B cell (primary cell): ENCODE measurements around the gene BROX. TPM values are rescaled to one million over a fixed set of nuclear protein-coding genes. Genes with fewer than 3 reads are reported as not detected.

Source experiments
- ATAC-seq: fragments of 200-7000 bp; cut with Tn5 transposase; one replicate; pipeline ENCODE4 v1.10.0; 2021; ENCODE audit warnings: low read depth, mild to moderate bottlenecking, moderate number of reproducible peaks, moderate library complexity
- CTCF ChIA-PET: fragments of 350-600 bp; sonication (Branson Sonifier 250); formaldehyde crosslinking; loops from one replicate; lab custom pipeline; 2021; ENCODE audit warnings: antibody characterized with exemption, inconsistent platforms; lab: Charles Lee
- POLR2A ChIA-PET: fragments of 350-600 bp; sonication (Branson Sonifier 250); formaldehyde crosslinking; loops from one replicate; lab custom pipeline; 2021; ENCODE audit warnings: antibody characterized with exemption; lab: Charles Lee
- DNase-seq: peaks from one replicate; pipeline ENCODE4 v3.0.0; 2013
- H2AFZ ChIP-seq: 2 replicates; pipeline ENCODE4 v1.6.1; 2012; ENCODE audit warnings: mild to moderate bottlenecking, low read depth, low read length; ENCODE audit not compliant: insufficient read depth, poor library complexity, severe bottlenecking
- H3K27ac ChIP-seq, 2 donors: 1 replicate in 1 of 2; 2 replicates in 1 of 2; pipeline ENCODE4 v1.5.1; 2012 to 2013; ENCODE audit warnings: low read length in 2 of 2, mild to moderate bottlenecking in 2 of 2, moderate library complexity in 1 of 2
- H3K27me3 ChIP-seq, 4 experiments: fragments of 200-600 bp in 1 of 4; sonication (generic) in 1 of 4; replicated peaks in 1 of 4; 1 replicate in 2 of 4; 2 replicates in 2 of 4; pipeline versions ENCODE4 v1.6.1 to v1.7.0; 2013 to 2016; ENCODE audit warnings: low read length in 3 of 4, mild to moderate bottlenecking in 2 of 4, mixed read lengths in 1 of 4, moderate library complexity in 1 of 4; ENCODE audit not compliant: insufficient read depth in 4 of 4, control insufficient read depth in 3 of 4; ENCODE audit errors: control extremely low read depth in 1 of 4
- H3K36me3 ChIP-seq, 2 experiments: replicated peaks in 1 of 2; 1 replicate in 1 of 2; 2 replicates in 1 of 2; pipeline versions ENCODE4 v1.6.1 to v1.7.1; 2013; ENCODE audit warnings: low read length in 1 of 2; ENCODE audit not compliant: insufficient read depth in 2 of 2, control insufficient read depth in 1 of 2; ENCODE audit errors: control extremely low read depth in 1 of 2, extremely low read depth in 1 of 2
- H3K4me1 ChIP-seq, 2 donors: fragments of 200-600 bp in 1 of 2; sonication (generic) in 1 of 2; 1 replicate in 1 of 2; 2 replicates in 1 of 2; pipeline versions ENCODE4 v1.5.1 to v1.6.1; 2013 to 2017; ENCODE audit warnings: low read length in 2 of 2; ENCODE audit not compliant: control insufficient read depth in 2 of 2, insufficient read depth in 2 of 2
- H3K4me2 ChIP-seq: replicated peaks from 2 replicates; pipeline ENCODE3; 2012; ENCODE audit warnings: mild to moderate bottlenecking, low read depth, low read length; ENCODE audit not compliant: poor library complexity, severe bottlenecking
- H3K4me3 ChIP-seq, 5 experiments: fragments of 200-600 bp in 1 of 5; sonication (generic) in 1 of 5; 1 replicate in 3 of 5; 2 replicates in 2 of 5; pipeline versions ENCODE4 v1.5.1 to v1.7.0; 2011 to 2016; ENCODE audit warnings: low read length in 4 of 5, mild to moderate bottlenecking in 4 of 5, low read depth in 2 of 5, control low read depth in 1 of 5, moderate library complexity in 1 of 5; ENCODE audit not compliant: insufficient read depth in 1 of 5; ENCODE audit errors: control extremely low read depth in 1 of 5, extremely low read depth in 1 of 5
- H3K79me2 ChIP-seq: fragments of 200-600 bp; sonication (generic); one replicate; pipeline ENCODE4 v1.6.0; 2016; ENCODE audit warnings: low read length; ENCODE audit not compliant: control insufficient read depth, insufficient read depth
- H3K9ac ChIP-seq: fragments of 200-600 bp; sonication (generic); 2 replicates; pipeline ENCODE4 v1.6.1; 2017; ENCODE audit warnings: mild to moderate bottlenecking, low read length, moderate library complexity
- H3K9me3 ChIP-seq, 3 donors: one replicate each; pipeline versions ENCODE4 v1.6.1 to v1.7.1; 2013; ENCODE audit warnings: low read length in 2 of 3; ENCODE audit not compliant: control insufficient read depth in 2 of 3, insufficient read depth in 1 of 3; ENCODE audit errors: control extremely low read depth in 1 of 3
- H4K20me1 ChIP-seq: 2 replicates; pipeline ENCODE4 v1.6.0; 2012; ENCODE audit warnings: mild to moderate bottlenecking, low read length; ENCODE audit not compliant: insufficient read depth, control insufficient read depth, poor library complexity, severe bottlenecking
- H3K27ac Mint-ChIP-seq: one replicate; pipeline ENCODE4 v1.8.0; 2021; ENCODE audit warnings: mixed read lengths
- H3K27me3 Mint-ChIP-seq: one replicate; pipeline ENCODE4 v1.8.0; 2021; ENCODE audit warnings: mixed read lengths
- H3K4me1 Mint-ChIP-seq: one replicate; pipeline ENCODE4 v1.8.0; 2021; ENCODE audit warnings: mixed read lengths
- H3K4me3 Mint-ChIP-seq: one replicate; pipeline ENCODE4 v1.8.0; 2021; ENCODE audit warnings: mixed read lengths
- H3K9me3 Mint-ChIP-seq: one replicate; pipeline ENCODE4 v1.8.0; 2022; ENCODE audit warnings: mixed read lengths; ENCODE audit not compliant: insufficient read depth
- EZH2 ChIP-seq: IDR thresholded peaks from 2 replicates; pipeline ENCODE4 v1.6.1; 2012; ENCODE audit warnings: borderline replicate concordance, low read depth, mild to moderate bottlenecking, moderate library complexity, low read length; ENCODE audit not compliant: insufficient read depth, poor library complexity, severe bottlenecking
- WGBS: methylation state at CpG from one replicate; pipeline ENCODE4 v1.1.5; 2013; ENCODE audit warnings: missing lambda C conversion rate; ENCODE audit not compliant: insufficient coverage; 5-methylcytosine and 5-hydroxymethylcytosine counted together
- intact Hi-C: fragments of 100-400 bp; cut with micrococcal nuclease; formaldehyde crosslinking; loops from one replicate; pipeline ENCODE4 v1.10.0; 2022
- polyA minus RNA-seq: library from RNA; depleted of rRNA, polyadenylated mRNA; stranded (reverse); fragments of >200 nt; gene quantifications from 2 replicates; pipeline ENCODE4 v1.2.3, GENCODE V29; 2012
- polyA plus RNA-seq: library from polyadenylated mRNA; depleted of rRNA; stranded (reverse); fragments of >200 nt; gene quantifications from 2 replicates; pipeline ENCODE4 v1.2.3, GENCODE V29; 2012
- total RNA-seq, 2 donors: library from RNA; stranded (reverse); fragments of 120-200 nt in 1 of 2; gene quantifications; 1 replicate in 1 of 2; 2 replicates in 1 of 2; pipeline versions ENCODE4 v1.2.3 to v1.2.4, GENCODE V29; 2013 to 2022
- TF ChIP-seq, protein P1 (sequence below): fragments of 200-600 bp; IDR thresholded peaks from one replicate; pipeline ENCODE4 v1.8.0; 2022; ENCODE audit warnings: antibody characterized with exemption, mild to moderate bottlenecking

Gene BROX
- 55.1 and 57.8 TPM in 2 replicates for total RNA-seq
- 51.0 TPM for total RNA-seq (2013)
- 8.7 and 10.8 TPM in 2 replicates for polyA plus RNA-seq
- 10.8 and 15.2 TPM in 2 replicates for polyA minus RNA-seq

- peaks cover under 1 to 21% of the 10 kb centered on the region in 2 experiments for H3K36me3 ChIP-seq
- DNase-seq (peak; percentile 95), ATAC-seq (peak; percentile 72)
- peak within 1 kb of the TSS; percentile 86 for H3K9ac ChIP-seq
- ChIA-PET CTCF (interaction anchor here (0.6 to 2.3 kb wide), 23 partner anchors 12 to 971 kb away, joined by 3 to 25 read pairs (median 4); partner anchors contain the start of genes DUSP10 and FAM177B), POLR2A (interaction anchor here (0.6 to 3.8 kb wide), 13 partner anchors 12 to 971 kb away, joined by 3 to 50 read pairs (median 4); partner anchors contain the start of genes DUSP10 and FAM177B)
- Mint-ChIP-seq H3K4me1 (peaks cover 51% of the 10 kb centered on the region), H3K9me3 (no peaks in the 10 kb centered on the region), H3K27me3 (no peaks in the 10 kb centered on the region), H3K4me3 (peak within 1 kb of the TSS; percentile 97), H3K27ac (peak within 1 kb of the TSS; percentile 100)
- TF ChIP-seq, protein P1, sequence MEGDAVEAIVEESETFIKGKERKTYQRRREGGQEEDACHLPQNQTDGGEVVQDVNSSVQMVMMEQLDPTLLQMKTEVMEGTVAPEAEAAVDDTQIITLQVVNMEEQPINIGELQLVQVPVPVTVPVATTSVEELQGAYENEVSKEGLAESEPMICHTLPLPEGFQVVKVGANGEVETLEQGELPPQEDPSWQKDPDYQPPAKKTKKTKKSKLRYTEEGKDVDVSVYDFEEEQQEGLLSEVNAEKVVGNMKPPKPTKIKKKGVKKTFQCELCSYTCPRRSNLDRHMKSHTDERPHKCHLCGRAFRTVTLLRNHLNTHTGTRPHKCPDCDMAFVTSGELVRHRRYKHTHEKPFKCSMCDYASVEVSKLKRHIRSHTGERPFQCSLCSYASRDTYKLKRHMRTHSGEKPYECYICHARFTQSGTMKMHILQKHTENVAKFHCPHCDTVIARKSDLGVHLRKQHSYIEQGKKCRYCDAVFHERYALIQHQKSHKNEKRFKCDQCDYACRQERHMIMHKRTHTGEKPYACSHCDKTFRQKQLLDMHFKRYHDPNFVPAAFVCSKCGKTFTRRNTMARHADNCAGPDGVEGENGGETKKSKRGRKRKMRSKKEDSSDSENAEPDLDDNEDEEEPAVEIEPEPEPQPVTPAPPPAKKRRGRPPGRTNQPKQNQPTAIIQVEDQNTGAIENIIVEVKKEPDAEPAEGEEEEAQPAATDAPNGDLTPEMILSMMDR, result no peak
- no peaks in the 10 kb centered on the region for H3K9me3 ChIP-seq
- H3K4me2 ChIP-seq, result peak within 1 kb of the TSS; percentile 73
- peaks cover 72% of the 10 kb centered on the region for H3K79me2 ChIP-seq
- H3K4me3 ChIP-seq, result peak within 1 kb of the TSS; percentile 70 to 98 (median 81)
- H3K27ac ChIP-seq, result peak within 1 kb of the TSS; percentile 97 to 99
- H2AFZ ChIP-seq, result peak within 1 kb of the TSS; percentile 99
- H3K27me3 ChIP-seq, result no peaks in the 10 kb centered on the region
- H3K4me1 ChIP-seq, result peaks cover 29 to 35% of the 10 kb centered on the region in 2 donors
- WGBS, result under 1% methylated on average over 45 of the region's 62 CpGs
- intact Hi-C loops, result loop anchor here (1.0 to 5.0 kb wide), 11 partner anchors 20 to 1644 kb away; partner anchors contain the start of genes CNIH4 and DUSP10
- peaks cover 29% of the 10 kb centered on the region for H4K20me1 ChIP-seq
Measured at GRCh38 chr1:222712253-222713090, at the start of gene BROX, which contains the start of gene AIDA. TSS of gene BROX (plus strand) at chr1:222712564. CDS start at chr1:222715700, 3,136 bp downstream. TSS of gene AIDA (minus strand) at chr1:222712491. CDS start at chr1:222712317, 174 bp downstream.

GRCh38 chr1:222663431-222663934, 48.9 kb upstream of the BROX start:
- no peak for ATAC-seq
- Histone ChIP-seq H3K9me3 (no peaks in the 10 kb centered on the region), H3K27ac (peak overlapping the region in 1 of 2 donors; percentile 7), H3K79me2 (no peaks in the 10 kb centered on the region), H3K4me3 (no peak overlapping the region), H4K20me1 (peaks cover 13% of the 10 kb centered on the region), H3K36me3 (peaks cover 31 to 91% of the 10 kb centered on the region in 2 experiments), H3K9ac (no peak overlapping the region), H3K27me3 (no peaks in the 10 kb centered on the region), H3K4me1 (no peaks in the 10 kb centered on the region), H3K4me2 (no peak overlapping the region), H2AFZ (no peak overlapping the region)
- H3K4me3 Mint-ChIP-seq, result no peak overlapping the region
- ChIA-PET CTCF (no interaction called here), POLR2A (no interaction called here)
- no peaks in the 10 kb centered on the region for H3K4me1 Mint-ChIP-seq
- intact Hi-C loops, result no loop called here
- TF ChIP-seq EZH2, result no peak
- TF ChIP-seq, protein P1, result no peak
- DNase-seq, result no peak
- no peak overlapping the region for H3K27ac Mint-ChIP-seq
- WGBS, result no CpG with 5 or more reads among the region's 4 CpGs
- H3K27me3 Mint-ChIP-seq, result no peaks in the 10 kb centered on the region
- no peaks in the 10 kb centered on the region for H3K9me3 Mint-ChIP-seq
